HG02885 (cell line): ENCODE results near the gene RESF1.

Experiments used
- ATAC-seq: cut with Tn5 transposase; IDR thresholded peaks from one replicate; pipeline ENCODE4 v1.9.1; 2021; ENCODE audit warnings: mild to moderate bottlenecking; ENCODE audit not compliant: unreplicated experiment, poor library complexity

The RESF1 gene

DNA sequence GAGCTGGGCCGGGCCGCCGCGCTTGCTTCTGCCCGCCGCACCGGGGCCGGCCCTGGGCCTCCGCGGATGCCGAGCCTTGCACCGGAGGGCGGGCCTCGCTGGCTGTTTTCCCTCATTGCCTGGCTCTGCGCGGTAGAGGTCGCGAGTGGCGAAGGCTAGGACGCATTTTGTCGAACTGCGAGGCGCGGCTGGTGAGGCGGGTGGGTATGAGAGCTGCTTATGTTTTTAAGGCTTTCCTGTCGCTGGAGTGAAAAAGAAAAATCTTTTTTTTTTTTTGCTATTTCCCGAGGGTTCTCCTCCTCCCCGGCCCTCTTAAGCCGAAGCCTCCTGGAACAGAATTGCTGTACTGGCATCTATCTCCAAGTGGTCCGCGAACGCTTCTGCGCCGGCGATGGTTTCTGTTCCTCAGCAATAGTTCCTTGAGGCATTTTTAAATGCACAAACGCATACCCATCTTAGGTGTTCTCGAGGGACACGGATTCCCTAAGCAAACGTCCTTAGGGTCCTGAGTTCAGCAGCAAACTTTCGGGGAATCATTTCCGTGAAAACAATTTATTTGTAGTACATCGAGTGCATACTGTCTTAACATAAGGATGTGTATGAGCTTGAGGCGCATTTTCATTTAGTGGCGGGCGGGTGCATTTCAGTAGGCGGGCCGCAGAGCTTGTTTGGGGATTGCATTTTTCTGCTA is 631 bp downstream of the RESF1 start:
- ATAC-seq: peak; percentile 47

DNA sequence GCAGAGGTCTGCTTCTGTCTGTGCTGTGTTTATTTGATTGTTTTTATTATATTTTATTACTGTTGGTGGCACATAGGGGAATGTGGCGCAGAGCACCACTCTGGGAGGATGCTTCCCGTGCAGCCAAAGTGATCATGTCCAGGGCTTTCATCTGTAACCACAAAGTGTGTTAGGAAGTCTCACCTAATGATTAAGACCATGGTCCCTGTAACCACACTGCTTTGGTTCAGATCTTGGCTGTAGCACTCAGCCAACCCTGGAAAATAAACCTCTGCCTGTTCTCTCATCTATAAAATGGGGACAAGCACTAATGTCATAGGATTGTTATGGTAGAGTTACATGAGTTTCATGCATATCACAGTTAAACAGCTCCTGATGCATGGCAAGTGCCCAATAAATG is 1.9 kb downstream of the RESF1 start:
- ATAC-seq: no peak

DNA sequence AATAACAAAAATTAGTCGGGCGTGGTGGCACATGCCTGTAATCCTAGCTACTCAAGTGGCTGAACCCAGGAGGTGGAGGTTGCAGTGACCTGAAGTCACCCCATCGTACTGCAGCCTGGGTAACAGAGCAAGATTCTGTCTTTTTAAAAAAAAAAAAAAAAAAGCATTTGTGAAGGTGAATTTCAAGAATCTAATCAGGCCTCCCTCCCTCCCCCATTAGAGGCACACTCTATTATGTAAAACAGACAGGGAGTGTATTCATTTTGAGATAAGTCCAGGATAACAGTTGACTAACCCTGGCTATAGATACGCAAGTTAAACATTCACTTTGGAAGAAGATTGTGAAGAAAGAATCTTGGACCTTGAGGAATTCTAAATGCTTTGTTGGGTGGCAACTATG is 2.9 kb downstream of the RESF1 start:
- no peak for ATAC-seq

DNA sequence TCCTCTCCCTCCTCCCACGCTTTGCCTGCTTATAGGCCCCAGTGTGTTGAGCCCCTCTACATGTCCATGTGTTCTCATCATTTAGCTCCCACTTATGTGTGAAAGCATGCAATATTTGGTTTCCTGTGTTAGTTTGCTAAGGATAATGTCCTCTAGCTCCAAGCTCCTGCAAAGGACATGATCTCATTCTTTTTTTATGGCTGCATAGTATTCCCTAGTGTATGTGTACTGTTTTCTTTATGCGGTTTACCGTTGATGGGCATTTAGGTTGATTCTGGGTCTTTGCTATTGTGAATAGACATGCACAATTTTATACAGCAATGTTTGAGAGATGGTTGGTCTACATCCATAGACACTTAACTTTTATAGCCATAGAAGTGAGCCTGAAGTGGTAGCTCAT is 5.1 kb downstream of the RESF1 start:
- no peak for ATAC-seq

DNA sequence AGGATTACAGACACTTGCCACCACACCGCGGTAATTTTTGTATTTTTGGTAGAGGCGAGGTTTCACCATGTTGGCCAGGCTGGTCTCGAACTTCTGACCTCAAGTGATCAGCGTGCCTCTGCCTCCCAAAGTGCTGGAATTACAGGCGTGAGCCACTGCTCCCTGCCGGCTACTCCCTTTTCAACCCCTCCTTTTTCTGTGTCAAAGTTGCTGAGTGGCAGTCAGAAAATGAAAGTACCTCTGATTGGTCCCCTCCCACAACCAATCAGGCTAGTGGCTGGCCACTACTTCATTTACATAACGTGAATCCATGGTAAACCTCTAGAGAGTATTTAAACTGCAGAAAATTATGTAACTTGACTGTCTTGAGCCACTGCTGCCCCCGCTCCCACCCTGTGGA is 5.9 kb downstream of the RESF1 start:
- ATAC-seq: no peak

DNA sequence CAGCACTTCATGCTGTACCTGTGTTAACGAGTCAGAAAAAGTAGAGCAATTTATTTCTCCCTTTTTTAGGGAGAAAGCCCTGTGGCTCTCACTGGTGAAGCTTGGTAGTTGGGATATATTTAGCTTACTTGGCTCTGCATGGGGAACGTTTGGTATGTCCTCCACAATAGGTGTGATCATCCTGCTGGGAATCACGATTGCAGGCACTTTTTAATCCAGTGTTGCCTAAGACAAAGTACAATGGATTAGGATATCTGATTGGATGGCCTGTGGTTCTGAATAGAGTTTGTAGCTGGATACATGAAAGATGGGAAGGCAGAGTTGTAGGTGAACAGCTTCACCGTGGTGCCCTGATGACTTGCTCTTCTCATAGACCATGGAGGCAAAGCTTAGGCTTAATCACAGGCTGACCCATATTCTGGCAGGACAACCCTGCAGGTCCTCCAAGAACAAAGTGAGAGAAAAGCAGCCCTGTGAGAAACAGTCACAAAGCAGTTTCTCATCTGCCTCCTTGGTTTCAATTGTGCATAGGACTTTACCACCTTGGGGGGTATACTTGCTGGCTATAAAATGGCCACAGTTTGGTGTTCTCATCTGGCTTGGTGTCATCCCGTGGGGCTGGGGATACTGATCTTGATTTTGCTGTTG is 7.5 kb downstream of the RESF1 start:
- no peak for ATAC-seq

DNA sequence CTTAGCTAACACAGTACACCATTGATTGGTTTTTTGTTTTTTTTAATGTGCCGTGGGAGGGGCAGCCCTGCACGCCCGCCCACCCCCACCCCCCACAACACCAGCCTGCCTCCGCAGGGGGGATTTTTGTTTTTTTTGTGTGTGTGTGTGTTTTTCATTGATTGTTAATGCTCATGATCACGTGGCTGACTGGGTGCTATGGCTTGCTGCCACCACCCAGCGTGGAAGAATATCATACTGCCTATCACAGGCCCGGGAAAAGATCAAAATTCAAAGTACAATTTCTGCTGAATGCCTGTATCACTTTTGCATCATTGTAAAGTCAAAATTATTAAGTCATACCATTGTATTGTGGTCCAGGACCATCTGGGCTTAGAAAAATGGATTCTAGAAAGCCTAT is 8.3 kb downstream of the RESF1 start:
- no peak for ATAC-seq

DNA sequence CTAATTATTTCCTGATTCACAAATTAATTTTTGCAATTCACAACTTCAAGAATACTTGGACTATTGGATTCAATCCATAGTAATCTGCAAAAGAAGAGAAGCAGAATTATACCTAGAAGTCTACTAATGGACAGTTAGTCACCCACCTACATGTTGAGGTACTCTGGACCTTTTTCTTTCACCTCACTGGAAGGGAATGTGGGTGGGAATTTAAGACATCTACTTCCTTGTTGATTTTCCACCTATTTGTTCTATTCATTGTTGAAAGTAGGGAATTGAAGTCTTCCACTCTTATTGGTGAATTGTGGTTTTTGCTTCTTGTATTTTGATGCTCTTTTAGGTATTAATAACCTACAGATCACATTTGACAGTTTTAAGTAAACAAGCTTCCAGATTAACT is 11.0 kb downstream of the RESF1 start:
- no peak for ATAC-seq

DNA sequence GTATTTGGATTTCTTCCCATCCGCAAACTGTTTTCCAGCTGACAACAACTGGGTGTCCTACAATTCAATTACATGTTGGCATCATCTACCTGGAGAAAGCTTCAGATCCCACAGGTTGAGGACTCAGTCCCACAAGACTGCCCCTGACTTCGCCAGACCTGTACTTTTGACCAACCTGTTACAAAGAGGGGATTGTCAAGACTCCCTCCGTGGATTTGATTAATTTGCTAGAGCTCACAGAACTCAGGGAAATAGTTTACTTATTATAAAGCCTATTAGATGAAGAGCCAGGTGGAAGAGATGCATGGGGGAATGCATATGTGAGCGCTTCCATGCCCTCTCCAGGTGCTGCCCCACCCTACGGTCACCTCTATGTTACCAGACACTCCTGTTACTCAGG is 14.6 kb downstream of the RESF1 start:
- no peak for ATAC-seq

DNA sequence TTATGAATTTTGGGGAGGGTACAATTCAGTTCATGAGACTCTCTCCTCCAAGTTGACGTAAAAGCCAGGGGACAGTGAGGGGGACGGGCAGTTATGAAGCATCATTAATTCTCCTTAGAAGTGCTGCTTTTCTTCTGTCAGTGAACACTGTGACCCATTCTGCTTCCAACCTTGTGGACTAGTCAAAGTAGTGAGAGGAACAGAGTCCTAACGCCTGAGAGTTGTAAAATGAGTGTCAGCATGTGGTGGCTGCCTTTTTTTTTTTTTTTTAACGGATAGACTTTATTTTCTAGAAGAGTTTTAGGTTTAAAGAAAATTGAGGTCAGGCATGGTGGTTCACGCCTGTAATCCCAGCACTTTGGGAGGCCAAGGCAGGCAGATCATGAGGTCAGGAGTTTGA is 15.5 kb downstream of the RESF1 start:
- no peak for ATAC-seq

DNA sequence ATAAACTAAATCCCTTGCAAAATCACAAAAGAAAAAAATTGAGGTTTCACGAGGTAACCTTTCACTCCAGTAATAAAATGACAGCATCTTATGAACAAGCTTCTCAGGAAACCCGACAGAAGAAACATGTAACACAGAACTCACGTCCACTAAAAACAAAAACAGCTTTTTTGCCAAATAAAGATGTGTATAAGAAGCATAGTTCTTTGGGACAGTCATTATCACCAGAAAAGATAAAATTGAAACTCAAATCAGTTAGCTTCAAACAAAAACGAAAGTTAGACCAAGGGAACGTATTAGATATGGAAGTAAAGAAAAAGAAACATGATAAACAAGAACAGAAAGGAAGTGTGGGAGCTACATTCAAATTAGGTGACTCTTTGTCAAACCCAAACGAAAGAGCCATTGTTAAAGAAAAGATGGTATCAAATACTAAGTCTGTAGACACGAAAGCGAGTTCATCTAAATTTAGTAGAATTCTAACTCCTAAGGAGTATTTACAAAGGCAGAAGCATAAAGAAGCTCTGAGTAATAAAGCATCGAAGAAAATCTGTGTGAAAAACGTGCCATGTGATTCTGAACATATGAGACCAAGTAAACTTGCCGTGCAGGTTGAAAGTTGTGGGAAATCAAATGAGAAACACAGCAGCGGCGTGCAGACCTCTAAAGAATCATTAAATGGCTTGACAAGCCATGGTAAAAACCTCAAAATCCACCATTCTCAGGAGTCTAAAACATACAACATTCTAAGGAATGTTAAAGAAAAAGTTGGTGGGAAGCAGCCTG is 25.8 kb downstream of the RESF1 start:
- no peak for ATAC-seq

DNA sequence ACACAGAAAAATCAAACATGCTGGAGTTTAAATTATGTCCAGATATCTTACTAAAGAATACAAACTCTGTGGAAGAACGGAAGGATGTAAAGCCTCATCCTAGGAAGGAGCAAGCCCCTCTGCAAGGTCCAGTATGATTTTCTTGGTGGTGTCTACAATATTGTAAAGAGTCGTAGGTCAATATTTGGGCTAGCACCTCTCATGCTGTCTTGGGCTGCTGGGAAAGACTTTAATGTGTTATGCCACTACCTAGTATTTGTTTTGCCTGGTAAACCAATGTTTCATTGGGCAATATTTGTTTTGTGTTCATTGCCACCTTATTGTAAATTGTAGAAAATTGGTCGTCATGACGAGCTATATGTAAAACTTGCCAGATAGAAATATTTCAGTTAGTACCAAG is 26.6 kb downstream of the RESF1 start:
- no peak for ATAC-seq

DNA sequence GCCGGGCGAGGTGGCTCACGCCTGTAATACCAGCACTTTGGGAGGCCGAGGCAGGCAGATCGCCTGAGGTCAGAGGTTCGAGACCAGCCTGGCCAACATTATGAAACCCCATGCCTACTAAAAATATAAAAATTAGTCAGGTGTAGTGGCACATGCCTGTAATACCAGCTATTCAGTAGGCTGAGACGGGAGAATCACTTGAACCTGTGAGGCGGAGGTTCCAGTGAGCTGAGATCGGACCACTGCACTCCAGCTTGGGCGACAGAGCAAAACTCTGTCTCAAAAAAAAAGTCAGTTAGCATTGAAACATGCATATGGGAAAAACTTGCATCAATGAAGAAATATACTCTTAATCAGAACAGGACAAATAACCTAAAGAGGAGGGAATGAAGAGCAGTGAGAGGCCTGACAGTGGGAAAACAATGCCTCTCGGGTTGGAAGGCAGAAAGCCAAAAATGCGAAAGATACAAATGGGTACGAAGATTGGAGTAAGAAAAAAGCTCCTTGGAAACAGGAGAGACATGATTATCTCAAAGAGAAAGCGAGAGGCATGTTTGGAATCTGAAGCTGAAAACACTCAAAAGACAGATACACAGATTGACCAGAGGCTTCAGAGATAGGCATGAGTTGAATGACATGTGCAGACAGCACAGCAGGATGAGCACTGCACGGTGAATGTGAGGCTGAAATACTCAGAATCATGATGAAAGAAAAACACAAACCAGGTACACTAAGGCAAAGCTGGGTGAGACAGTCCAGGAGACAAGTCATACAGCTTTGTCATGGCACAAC is 30.6 kb downstream of the RESF1 start:
- ATAC-seq: no peak

DNA sequence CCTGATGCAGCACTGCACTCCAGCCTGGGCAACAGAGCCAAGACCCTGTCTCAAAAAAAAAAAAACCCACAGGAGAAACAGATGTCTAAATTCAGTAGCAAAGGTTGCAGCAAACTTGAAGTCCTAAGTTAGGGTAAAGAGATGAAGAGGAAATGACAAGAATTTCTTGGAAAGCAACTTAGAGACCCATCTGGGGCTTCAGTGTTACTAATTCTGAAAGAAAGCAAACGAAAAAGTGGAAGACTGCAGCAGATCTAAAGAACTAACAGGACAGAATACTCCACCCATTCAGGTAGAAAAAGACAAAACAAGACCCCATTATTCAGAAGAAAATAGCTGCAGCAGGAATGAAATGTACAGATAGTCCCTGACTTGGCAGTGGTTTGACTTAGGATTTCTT is 31.9 kb downstream of the RESF1 start:
- ATAC-seq: no peak

DNA sequence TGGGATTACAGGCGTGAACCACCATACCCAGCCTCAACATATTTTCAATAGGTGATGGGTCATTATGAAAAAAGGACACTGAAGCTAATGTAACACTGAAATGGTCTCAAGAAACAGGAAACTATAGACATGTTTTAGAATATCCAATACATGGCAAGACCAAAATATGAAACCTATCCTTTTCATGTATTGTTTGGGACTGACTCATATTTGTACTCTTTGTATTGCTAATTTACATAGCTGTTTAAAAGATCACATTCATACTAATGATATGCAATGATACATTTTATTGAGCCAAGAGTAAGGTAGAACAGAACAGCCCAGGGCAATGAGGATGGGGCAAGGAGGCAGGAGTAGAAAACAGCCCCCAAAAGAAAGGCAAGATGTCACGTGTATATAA is 32.6 kb downstream of the RESF1 start:
- no peak for ATAC-seq

DNA sequence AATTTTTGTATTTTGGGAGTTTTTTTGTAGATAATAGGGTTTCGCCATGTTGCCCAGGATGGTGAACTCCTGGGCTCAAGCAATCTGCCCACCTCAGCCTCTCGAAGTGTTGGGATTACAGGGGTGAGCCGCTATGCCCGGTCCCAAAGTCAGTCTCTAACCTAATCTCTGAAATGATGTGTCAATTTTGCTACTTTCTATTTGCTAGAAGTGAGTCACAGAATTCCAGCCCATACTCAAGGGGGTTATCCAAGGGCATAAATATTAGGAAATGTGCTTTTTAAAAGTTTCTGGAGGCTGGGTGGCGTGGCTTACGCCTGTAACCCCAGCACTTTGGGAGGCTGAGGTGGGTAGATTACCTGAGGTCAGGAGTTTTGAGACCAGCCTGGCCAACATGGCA is 40.5 kb downstream of the RESF1 start:
- ATAC-seq: no peak

DNA sequence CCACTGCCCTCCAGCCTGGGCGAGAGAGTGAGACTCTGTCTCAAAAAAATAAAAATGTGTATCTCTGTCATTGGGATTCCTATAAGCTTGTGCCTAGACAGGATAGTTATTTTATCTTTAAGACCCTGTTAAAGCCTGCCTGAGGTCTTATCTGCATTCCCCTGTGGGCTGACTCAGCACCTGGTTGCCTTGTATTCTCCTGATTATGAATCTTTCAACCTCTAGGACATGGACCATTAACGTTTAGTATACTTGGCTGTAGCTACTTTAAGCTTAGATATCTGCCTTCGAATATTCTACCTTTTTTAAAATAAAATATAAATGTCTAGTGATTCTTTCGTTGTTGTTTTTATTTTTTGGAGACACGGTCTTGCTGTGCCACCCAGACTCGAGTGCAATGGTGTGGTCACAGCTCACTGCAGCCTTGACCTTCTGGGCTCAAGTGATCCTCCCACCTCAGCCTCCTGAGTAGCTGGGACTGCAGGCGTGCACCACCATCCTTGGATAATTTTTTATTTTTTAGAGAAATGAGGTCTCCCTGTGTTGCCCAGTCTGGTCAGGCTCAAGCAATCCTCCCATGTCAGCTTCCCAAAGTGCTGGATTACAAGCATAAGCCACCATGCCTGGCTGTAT is 41.3 kb downstream of the RESF1 start:
- no peak for ATAC-seq

DNA sequence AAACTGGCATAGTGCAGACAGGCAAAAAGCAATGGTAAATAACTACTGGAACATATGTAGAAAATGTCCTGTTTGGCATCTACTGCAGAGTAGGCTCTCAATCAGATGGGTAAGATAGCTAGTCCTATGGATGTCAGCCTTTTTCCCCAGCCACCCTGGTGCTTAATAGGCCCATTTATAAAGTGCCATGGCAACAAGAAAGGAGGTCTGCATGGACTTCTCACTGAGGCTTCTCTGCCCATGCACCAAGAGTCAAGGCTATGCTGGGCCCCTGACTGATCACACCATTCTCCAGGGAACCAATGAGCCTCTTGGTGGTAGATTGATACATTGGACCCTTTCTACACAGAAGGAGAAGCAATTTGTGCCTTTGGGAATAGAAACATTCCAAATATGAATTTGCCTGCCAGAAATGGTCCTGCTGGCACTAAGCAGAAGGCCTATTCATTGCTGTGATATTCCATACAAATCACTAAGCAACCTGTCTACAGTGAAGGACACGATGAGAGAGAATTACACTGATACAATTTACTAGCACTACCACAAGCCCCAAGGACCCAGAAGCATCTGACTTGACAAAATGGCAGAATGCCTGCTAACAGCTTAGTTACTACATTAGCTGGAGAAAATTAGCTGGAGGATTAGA is 43.8 kb downstream of the RESF1 start:
- ATAC-seq: no peak

DNA sequence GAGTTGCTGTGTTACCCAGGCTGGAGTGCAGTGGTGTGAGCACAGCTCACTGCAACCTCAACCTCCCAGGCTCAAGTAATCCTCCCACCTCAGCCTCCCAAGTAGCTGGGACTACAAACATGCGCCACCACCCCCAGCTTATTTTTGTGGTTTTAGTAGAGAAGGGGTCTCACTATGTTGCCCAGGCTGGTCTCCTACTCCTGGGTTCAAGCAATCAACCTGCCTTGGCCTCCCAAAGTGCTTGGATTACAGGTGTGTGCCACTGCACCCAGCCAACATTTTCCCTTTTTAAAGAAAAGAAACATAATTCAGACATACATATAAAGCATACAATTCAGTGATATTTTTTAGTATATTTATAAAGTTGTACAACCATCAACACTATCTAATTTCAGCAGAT is 44.4 kb downstream of the RESF1 start:
- ATAC-seq: no peak
